Calu3 (cell line): ENCODE data around the gene OR10A4. TPM values are rescaled to one million over a fixed set of nuclear protein-coding genes. Genes with fewer than 3 reads are reported as not detected.

ENCODE experiments used
- BruUV-seq: library from RNA; stranded (reverse); fragments of 400-500 nt; replicated peaks from 2 replicates; lab custom pipeline; 2021; lab: Mats Ljungman, UMichigan
- CTCF ChIA-PET: fragments of 300-600 bp; sonication (Branson Sonifier 250); formaldehyde crosslinking; loops from one replicate; lab custom pipeline; 2022; ENCODE audit warnings: antibody characterized with exemption; lab: Charles Lee
- DNase-seq: peaks from one replicate; pipeline ENCODE4 v3.0.0; 2022
- H3K27ac Mint-ChIP-seq: one replicate; pipeline ENCODE4 v1.8.0; 2022; ENCODE audit warnings: mixed read lengths; ENCODE audit not compliant: unreplicated experiment
- H3K27me3 Mint-ChIP-seq: one replicate; pipeline ENCODE4 v1.8.0; 2022; ENCODE audit warnings: mixed read lengths; ENCODE audit not compliant: unreplicated experiment
- H3K36me3 Mint-ChIP-seq: one replicate; pipeline ENCODE4 v1.8.0; 2022; ENCODE audit warnings: mild to moderate bottlenecking, moderate library complexity, mixed read lengths; ENCODE audit not compliant: insufficient read depth, unreplicated experiment
- H3K4me1 Mint-ChIP-seq: one replicate; pipeline ENCODE4 v1.8.0; 2022; ENCODE audit warnings: mild to moderate bottlenecking, low read depth, mixed read lengths; ENCODE audit not compliant: unreplicated experiment
- H3K4me3 Mint-ChIP-seq: one replicate; pipeline ENCODE4 v1.8.0; 2022; ENCODE audit warnings: mild to moderate bottlenecking, low read depth, moderate library complexity, mixed read lengths; ENCODE audit not compliant: unreplicated experiment
- H3K9me3 Mint-ChIP-seq: one replicate; pipeline ENCODE4 v1.8.0; 2022; ENCODE audit warnings: low read depth, mixed read lengths; ENCODE audit not compliant: unreplicated experiment
- intact Hi-C: fragments of 100-400 bp; cut with micrococcal nuclease; formaldehyde crosslinking; loops from one replicate; pipeline ENCODE4 v1.10.0; 2022; ENCODE audit not compliant: unreplicated experiment
- total RNA-seq: library from RNA; stranded (reverse); gene quantifications from 2 replicates; pipeline ENCODE4 v1.2.3, GENCODE V29; 2022
- TF ChIP-seq, protein P1 (sequence below): fragments of 200-600 bp; IDR thresholded peaks from one replicate; pipeline ENCODE4 v1.8.0; 2022; ENCODE audit warnings: antibody characterized with exemption; ENCODE audit not compliant: unreplicated experiment

The OR10A4 gene
- total RNA-seq, 1 experiment from 2014 or later, result not detected

DNA sequence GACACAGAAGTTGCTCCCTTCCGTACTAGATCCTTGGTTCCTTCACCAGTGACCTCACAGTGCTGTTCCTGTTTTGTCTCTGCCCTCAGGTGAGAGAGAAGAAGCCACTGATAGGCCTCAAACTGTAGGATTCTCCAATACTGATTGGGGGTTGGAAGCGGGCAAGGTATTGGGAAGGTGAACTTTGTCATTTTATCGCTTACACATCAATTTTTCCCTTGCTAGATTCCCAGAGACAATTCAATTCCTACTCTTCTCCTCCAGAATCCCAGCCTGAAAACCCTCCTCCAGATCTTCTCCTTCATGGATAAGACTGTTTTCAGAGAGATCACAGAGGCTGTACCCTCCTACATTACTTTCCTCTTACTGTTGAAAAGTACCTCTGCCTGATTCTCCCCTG is 35.0 kb downstream of the OR10A4 start:
- Mint-ChIP-seq H3K4me1 (no peaks in the 10 kb centered on the region), H3K27me3 (peaks cover 12% of the 10 kb centered on the region), H3K4me3 (no peak overlapping the region), H3K36me3 (no peaks in the 10 kb centered on the region), H3K9me3 (no peaks in the 10 kb centered on the region), H3K27ac (no peak overlapping the region)
- TF ChIP-seq, protein P1, sequence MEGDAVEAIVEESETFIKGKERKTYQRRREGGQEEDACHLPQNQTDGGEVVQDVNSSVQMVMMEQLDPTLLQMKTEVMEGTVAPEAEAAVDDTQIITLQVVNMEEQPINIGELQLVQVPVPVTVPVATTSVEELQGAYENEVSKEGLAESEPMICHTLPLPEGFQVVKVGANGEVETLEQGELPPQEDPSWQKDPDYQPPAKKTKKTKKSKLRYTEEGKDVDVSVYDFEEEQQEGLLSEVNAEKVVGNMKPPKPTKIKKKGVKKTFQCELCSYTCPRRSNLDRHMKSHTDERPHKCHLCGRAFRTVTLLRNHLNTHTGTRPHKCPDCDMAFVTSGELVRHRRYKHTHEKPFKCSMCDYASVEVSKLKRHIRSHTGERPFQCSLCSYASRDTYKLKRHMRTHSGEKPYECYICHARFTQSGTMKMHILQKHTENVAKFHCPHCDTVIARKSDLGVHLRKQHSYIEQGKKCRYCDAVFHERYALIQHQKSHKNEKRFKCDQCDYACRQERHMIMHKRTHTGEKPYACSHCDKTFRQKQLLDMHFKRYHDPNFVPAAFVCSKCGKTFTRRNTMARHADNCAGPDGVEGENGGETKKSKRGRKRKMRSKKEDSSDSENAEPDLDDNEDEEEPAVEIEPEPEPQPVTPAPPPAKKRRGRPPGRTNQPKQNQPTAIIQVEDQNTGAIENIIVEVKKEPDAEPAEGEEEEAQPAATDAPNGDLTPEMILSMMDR, result no peak
- CTCF ChIA-PET, result no interaction called here
- DNase-seq, result no peak
- intact Hi-C loops, result no loop called here
- no TSS peak for BruUV-seq

- Mint-ChIP-seq H3K36me3 (no peaks in the 10 kb centered on the region), H3K4me1 (no peaks in the 10 kb centered on the region), H3K27me3 (peaks cover 10% of the 10 kb centered on the region), H3K4me3 (no peak overlapping the region), H3K27ac (no peak overlapping the region), H3K9me3 (no peaks in the 10 kb centered on the region)
- no TSS peak for BruUV-seq
- CTCF ChIA-PET, result no interaction called here
- intact Hi-C loops, result no loop called here
- DNase-seq, result no peak
- TF ChIP-seq, protein P1, result no peak
Measured at GRCh38 chr11:6911948-6912347, 35.5 kb downstream of the OR10A4 start.

DNA sequence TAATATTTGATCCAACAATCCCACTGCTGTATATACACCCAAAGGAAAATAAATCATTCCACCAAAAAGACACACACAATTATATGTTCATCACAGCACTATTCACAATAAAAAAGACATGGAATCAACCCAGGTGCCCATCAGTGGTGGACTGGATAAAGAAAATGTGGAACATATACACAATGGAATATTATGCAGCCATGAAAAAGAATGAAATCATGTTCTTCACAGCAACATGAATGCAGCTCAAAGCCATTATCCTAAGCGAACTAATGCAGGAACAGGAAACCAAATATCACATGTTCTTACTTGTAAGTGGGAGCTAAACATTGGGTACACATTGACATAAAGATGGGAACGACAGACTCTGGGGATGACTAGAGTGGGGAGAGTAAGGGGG is 43.3 kb downstream of the OR10A4 start:
- no peak overlapping the region for H3K27ac Mint-ChIP-seq
- no peak for DNase-seq
- no peaks in the 10 kb centered on the region for H3K4me1 Mint-ChIP-seq
- no peak overlapping the region for H3K4me3 Mint-ChIP-seq
- CTCF ChIA-PET, result no interaction called here
- peaks cover 7% of the 10 kb centered on the region for H3K27me3 Mint-ChIP-seq
- BruUV-seq, result no TSS peak
- TF ChIP-seq, protein P1, result no peak
- intact Hi-C loops, result no loop called here
- no peaks in the 10 kb centered on the region for H3K36me3 Mint-ChIP-seq
- no peaks in the 10 kb centered on the region for H3K9me3 Mint-ChIP-seq

GRCh38 chr11:6920702-6921101 is 44.3 kb downstream of the OR10A4 start, which contains the start of gene OR2D3:
Gene OR2D3 (plus strand): TSS chr11:6921002. CDS start chr11:6921002, 0 bp downstream.
- no TSS peak for BruUV-seq
- Mint-ChIP-seq H3K27ac (no peak within 1 kb of the TSS), H3K36me3 (no peaks in the 10 kb centered on the region), H3K27me3 (peaks cover 15% of the 10 kb centered on the region), H3K9me3 (no peaks in the 10 kb centered on the region), H3K4me3 (no peak within 1 kb of the TSS), H3K4me1 (no peaks in the 10 kb centered on the region)
- intact Hi-C loops, result no loop called here
- no peak for DNase-seq
- CTCF ChIA-PET, result no interaction called here
- TF ChIP-seq, protein P1, result no peak
